ENCODE results near the gene SMTNL1.

GRCh38 chr11:57501953-57502352, 35.4 kb upstream of the SMTNL1 start:
- TF ChIP-seq CTCF (IDR thresholded peaks at IDR 0.05) (no peak), POLR2A (IDR thresholded peaks at IDR 0.05) (no peak)

Measured in body of pancreas (tissue), 4 donors.